Ishikawa (cell line): ENCODE data around the gene ADRB1.

Experiments
- CEBPB ChIP-seq: IDR thresholded peaks from 2 replicates; pipeline ENCODE4 v1.6.1; 2012
- CREB1 ChIP-seq: IDR thresholded peaks from 2 replicates; pipeline ENCODE4 v1.6.1; 2012; ENCODE audit warnings: low read depth
- EGR1 ChIP-seq: IDR thresholded peaks from 2 replicates; pipeline ENCODE4 v1.6.1; 2012
- EP300 ChIP-seq: IDR thresholded peaks from 2 replicates; pipeline ENCODE4 v1.6.1; 2012; ENCODE audit warnings: borderline replicate concordance
- FOXM1 ChIP-seq: IDR thresholded peaks from 2 replicates; pipeline ENCODE4 v1.6.1; 2012; ENCODE audit warnings: low read depth, borderline replicate concordance
- NFIC ChIP-seq: IDR thresholded peaks from 2 replicates; pipeline ENCODE4 v1.6.1; 2012
- RAD21 ChIP-seq: IDR thresholded peaks from 2 replicates; pipeline ENCODE4 v1.6.1; 2012; ENCODE audit warnings: low read depth
- REST ChIP-seq: IDR thresholded peaks from 2 replicates; pipeline ENCODE4 v1.6.1; 2012; ENCODE audit warnings: low read depth, mild to moderate bottlenecking
- TAF1 ChIP-seq: IDR thresholded peaks from 2 replicates; pipeline ENCODE4 v1.6.1; 2012; ENCODE audit warnings: low read depth, mild to moderate bottlenecking
- TCF12 ChIP-seq: IDR thresholded peaks from 2 replicates; pipeline ENCODE4 v1.6.1; 2012; ENCODE audit warnings: low read depth
- TEAD4 ChIP-seq: IDR thresholded peaks from 2 replicates; pipeline ENCODE4 v1.6.1; 2012
- YY1 ChIP-seq: IDR thresholded peaks from 2 replicates; pipeline ENCODE4 v1.6.1; 2012; ENCODE audit warnings: low read depth
- ZBTB7A ChIP-seq: IDR thresholded peaks from 2 replicates; pipeline ENCODE4 v1.6.1; 2012; ENCODE audit warnings: low read depth
- TF ChIP-seq, protein P1 (sequence below): IDR thresholded peaks from 2 replicates; pipeline ENCODE4 v1.6.1; 2012
- TF ChIP-seq, protein P2 (sequence below): IDR thresholded peaks from 2 replicates; pipeline ENCODE4 v1.6.1; 2012

Gene ADRB1

GRCh38 chr10:114012650-114013049 lies 31.0 kb upstream of the ADRB1 start:
- TF ChIP-seq TAF1 (no peak), EGR1 (no peak), TCF12 (no peak), YY1 (no peak), REST (no peak), CREB1 (no peak), ZBTB7A (no peak), RAD21 (no peak), EP300 (no peak), FOXM1 (no peak), NFIC (no peak), CEBPB (no peak), TEAD4 (no peak)
- TF ChIP-seq, protein P1, sequence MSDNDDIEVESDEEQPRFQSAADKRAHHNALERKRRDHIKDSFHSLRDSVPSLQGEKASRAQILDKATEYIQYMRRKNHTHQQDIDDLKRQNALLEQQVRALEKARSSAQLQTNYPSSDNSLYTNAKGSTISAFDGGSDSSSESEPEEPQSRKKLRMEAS: no peak
- TF ChIP-seq, protein P2, sequence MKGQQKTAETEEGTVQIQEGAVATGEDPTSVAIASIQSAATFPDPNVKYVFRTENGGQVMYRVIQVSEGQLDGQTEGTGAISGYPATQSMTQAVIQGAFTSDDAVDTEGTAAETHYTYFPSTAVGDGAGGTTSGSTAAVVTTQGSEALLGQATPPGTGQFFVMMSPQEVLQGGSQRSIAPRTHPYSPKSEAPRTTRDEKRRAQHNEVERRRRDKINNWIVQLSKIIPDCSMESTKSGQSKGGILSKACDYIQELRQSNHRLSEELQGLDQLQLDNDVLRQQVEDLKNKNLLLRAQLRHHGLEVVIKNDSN: no peak

GRCh38 chr10:114015708-114016107 lies 28.0 kb upstream of the ADRB1 start:
- TF ChIP-seq EGR1: no peak
- TF ChIP-seq, protein P1: no peak
- TF ChIP-seq TAF1: no peak
- TF ChIP-seq RAD21: no peak
- TF ChIP-seq NFIC: no peak
- TF ChIP-seq CEBPB: no peak
- no peak for TF ChIP-seq ZBTB7A
- no peak for TF ChIP-seq EP300
- no peak for TF ChIP-seq REST
- no peak for TF ChIP-seq CREB1
- no peak for TF ChIP-seq TEAD4
- TF ChIP-seq, protein P2: no peak
- no peak for TF ChIP-seq TCF12
- no peak for TF ChIP-seq YY1
- TF ChIP-seq FOXM1: no peak

GRCh38 chr10:114017271-114017670 lies 26.4 kb upstream of the ADRB1 start:
- no peak for TF ChIP-seq EP300

- no peak for TF ChIP-seq RAD21
- no peak for TF ChIP-seq NFIC
- no peak for TF ChIP-seq YY1
- no peak for TF ChIP-seq TEAD4
- TF ChIP-seq, protein P2: no peak
Observed at GRCh38 chr10:114017873-114018272, 25.8 kb upstream of the ADRB1 start.

DNA sequence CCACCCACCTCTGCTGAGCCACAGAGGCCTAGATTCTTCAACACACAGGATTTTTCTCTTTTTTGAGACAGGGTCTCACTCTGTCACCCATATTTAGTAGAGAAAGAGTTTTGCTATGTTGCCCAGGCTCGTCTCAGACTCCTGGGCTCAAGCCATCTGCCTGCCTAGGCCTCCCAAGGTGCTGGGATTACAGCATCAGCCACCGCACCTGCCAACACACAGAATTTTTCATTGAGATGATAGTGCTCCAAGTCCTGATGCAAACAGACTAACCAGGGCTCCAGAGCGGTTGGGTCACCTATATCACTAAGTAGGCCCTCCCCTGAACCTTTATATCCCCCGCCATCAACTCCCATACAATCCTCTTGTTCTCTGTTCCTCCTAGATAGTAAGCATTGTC lies 24.4 kb upstream of the ADRB1 start:
- TF ChIP-seq NFIC: no peak
- TF ChIP-seq CEBPB: no peak
- TF ChIP-seq, protein P1: no peak
- no peak for TF ChIP-seq TAF1
- no peak for TF ChIP-seq TCF12
- TF ChIP-seq YY1: no peak
- TF ChIP-seq CREB1: no peak
- no peak for TF ChIP-seq REST
- no peak for TF ChIP-seq TEAD4
- TF ChIP-seq ZBTB7A: no peak
- no peak for TF ChIP-seq EP300
- TF ChIP-seq, protein P2: no peak
- TF ChIP-seq EGR1: no peak
- TF ChIP-seq RAD21: no peak
- no peak for TF ChIP-seq FOXM1
